ENCODE measurements around the gene PKP4.

- TF ChIP-seq, protein P1, sequence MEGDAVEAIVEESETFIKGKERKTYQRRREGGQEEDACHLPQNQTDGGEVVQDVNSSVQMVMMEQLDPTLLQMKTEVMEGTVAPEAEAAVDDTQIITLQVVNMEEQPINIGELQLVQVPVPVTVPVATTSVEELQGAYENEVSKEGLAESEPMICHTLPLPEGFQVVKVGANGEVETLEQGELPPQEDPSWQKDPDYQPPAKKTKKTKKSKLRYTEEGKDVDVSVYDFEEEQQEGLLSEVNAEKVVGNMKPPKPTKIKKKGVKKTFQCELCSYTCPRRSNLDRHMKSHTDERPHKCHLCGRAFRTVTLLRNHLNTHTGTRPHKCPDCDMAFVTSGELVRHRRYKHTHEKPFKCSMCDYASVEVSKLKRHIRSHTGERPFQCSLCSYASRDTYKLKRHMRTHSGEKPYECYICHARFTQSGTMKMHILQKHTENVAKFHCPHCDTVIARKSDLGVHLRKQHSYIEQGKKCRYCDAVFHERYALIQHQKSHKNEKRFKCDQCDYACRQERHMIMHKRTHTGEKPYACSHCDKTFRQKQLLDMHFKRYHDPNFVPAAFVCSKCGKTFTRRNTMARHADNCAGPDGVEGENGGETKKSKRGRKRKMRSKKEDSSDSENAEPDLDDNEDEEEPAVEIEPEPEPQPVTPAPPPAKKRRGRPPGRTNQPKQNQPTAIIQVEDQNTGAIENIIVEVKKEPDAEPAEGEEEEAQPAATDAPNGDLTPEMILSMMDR (IDR thresholded peaks at IDR 0.05 in 2 of 3, conservative IDR thresholded peaks at IDR 0.05 in 1 of 3; ENCODE audit: borderline replicate concordance in 1 of 3, insufficient read depth in 1 of 3, low read depth in 2 of 3, low read length in 2 of 3) = no peak
- TF ChIP-seq CBX3 (IDR thresholded peaks at IDR 0.05; ENCODE audit: low read depth) (no peak), ZBTB33 (IDR thresholded peaks at IDR 0.05; ENCODE audit: extremely low read depth, insufficient replicate concordance, low read length) (no peak), RAD21 (IDR thresholded peaks at IDR 0.05; ENCODE audit: low read depth) (no peak), JUND (IDR thresholded peaks at IDR 0.05) (no peak), TCF7L2 (IDR thresholded peaks at IDR 0.05; ENCODE audit: borderline replicate concordance, extremely low read depth, insufficient read depth, insufficient read length) (no peak)
- TF ChIP-seq, protein P2, sequence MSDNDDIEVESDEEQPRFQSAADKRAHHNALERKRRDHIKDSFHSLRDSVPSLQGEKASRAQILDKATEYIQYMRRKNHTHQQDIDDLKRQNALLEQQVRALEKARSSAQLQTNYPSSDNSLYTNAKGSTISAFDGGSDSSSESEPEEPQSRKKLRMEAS (IDR thresholded peaks at IDR 0.05) = no peak
These were observed 123.2 kb downstream of the PKP4 start for GRCh38 chr2:158579928-158580327.

Data from HCT116 (cell line).